Measurements from ENCODE around the gene MC2R. TPM values are rescaled to one million over a fixed set of nuclear protein-coding genes. Genes with fewer than 3 reads are reported as not detected.

Gene MC2R
- total RNA-seq, 1 experiment from 2014 or later: not detected

DNA sequence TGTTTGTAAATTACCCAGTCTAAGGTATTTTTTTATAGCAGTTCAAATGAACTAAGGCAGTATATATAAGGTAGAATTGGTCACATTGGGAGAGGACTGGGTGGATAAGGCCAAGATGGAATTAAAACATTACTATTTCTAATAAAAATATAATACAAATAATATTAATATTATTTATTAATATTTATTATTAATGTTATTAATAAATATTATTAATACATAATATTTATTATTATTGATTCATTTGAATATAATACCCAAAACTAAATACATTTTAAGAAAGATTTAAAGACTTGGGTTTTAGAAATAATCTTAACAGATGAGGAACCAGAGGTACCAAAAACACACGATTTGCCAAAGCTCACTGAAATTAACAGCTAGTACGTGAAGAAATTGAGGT is 30.5 kb upstream of the MC2R start:
- no peak overlapping the region for H2BK5ac ChIP-seq (ENCODE audit: insufficient read length, low read length)
- H3K23ac ChIP-seq (ENCODE audit: insufficient read length, low read depth, low read length): no peak overlapping the region
- no peaks in the 10 kb centered on the region for H3K27me3 ChIP-seq (ENCODE audit: insufficient read depth, low read length)
- H2AFZ ChIP-seq (ENCODE audit: low read length): no peak overlapping the region
- H3K18ac ChIP-seq (ENCODE audit: insufficient read length, low read depth, low read length): no peak overlapping the region
- no peak for DNase-seq
- no peak overlapping the region for H3K9ac ChIP-seq (ENCODE audit: extremely low read depth, insufficient read length, low read length)
- no peak overlapping the region for H3K4ac ChIP-seq (ENCODE audit: low read depth, low read length)
- no peak overlapping the region for H3K27ac Mint-ChIP-seq
- no peak overlapping the region for H3K14ac ChIP-seq (ENCODE audit: insufficient read depth, low read length)
- H2BK15ac ChIP-seq (ENCODE audit: low read depth, low read length): no peak overlapping the region
- TF ChIP-seq CTCF (conservative IDR thresholded peaks at IDR 0.05): no peak
- H3T11ph ChIP-seq (ENCODE audit: low read length): no peak overlapping the region
- no peak overlapping the region for H2BK20ac ChIP-seq (ENCODE audit: low read depth, low read length, poor library complexity, severe bottlenecking)
- no peaks in the 10 kb centered on the region for H3K4me1 Mint-ChIP-seq
- H3K36me3 Mint-ChIP-seq (ENCODE audit: insufficient read depth in 1 of 3, low read depth in 3 of 3): peaks cover 0 to 2% (median 0%) of the 10 kb centered on the region in 3 experiments; a peak in 1 of 7 replicates
- H4K5ac ChIP-seq (ENCODE audit: insufficient read length, low read depth, low read length): no peak overlapping the region
- no peak overlapping the region for H4K91ac ChIP-seq (ENCODE audit: insufficient read length, low read depth, low read length)
- no peaks in the 10 kb centered on the region for H3K79me2 ChIP-seq (ENCODE audit: insufficient read depth, low read length)
- peaks cover 21 to 23% of the 10 kb centered on the region in 2 experiments for H3K9me3 Mint-ChIP-seq
- no peaks in the 10 kb centered on the region for H4K20me1 ChIP-seq (ENCODE audit: control insufficient read depth, insufficient read depth, insufficient read length)
- H2BK12ac ChIP-seq (ENCODE audit: insufficient read length, low read depth, low read length): no peak overlapping the region
- no peak overlapping the region for H2BK120ac ChIP-seq (ENCODE audit: low read depth, low read length, poor library complexity, severe bottlenecking)
- no peaks in the 10 kb centered on the region for H3K4me1 ChIP-seq (ENCODE audit: insufficient read depth, low read length)
- H3K9me3 ChIP-seq (ENCODE audit: control insufficient read depth, low read depth, low read length): no peaks in the 10 kb centered on the region
- no peaks in the 10 kb centered on the region for H3K79me1 ChIP-seq (ENCODE audit: insufficient read depth, low read depth, low read length, poor library complexity, severe bottlenecking)
- H3K27me3 Mint-ChIP-seq (ENCODE audit: low read depth): no peaks in the 10 kb centered on the region
- no peak overlapping the region for H4K8ac ChIP-seq (replicated peaks; ENCODE audit: insufficient read length, low read depth, low read length)
- no peak overlapping the region for H2AK5ac ChIP-seq (ENCODE audit: insufficient read length, low read length)
- no peak overlapping the region for H3K4me2 ChIP-seq (ENCODE audit: insufficient read depth, insufficient read length, low read length)
- no peak overlapping the region for H3K27ac ChIP-seq (ENCODE audit: insufficient read length, low read depth, low read length)
- H3K4me3 Mint-ChIP-seq: no peak overlapping the region
- H3K23me2 ChIP-seq (ENCODE audit: insufficient read length, low read depth, low read length, poor library complexity, severe bottlenecking): no peaks in the 10 kb centered on the region
- H3K56ac ChIP-seq (ENCODE audit: insufficient read length, low read depth, low read length): no peak overlapping the region
- no CpG with 5 or more reads among the region's 2 CpGs for WGBS (ENCODE audit: extremely low coverage, insufficient read length, low lambda C conversion rate)
